PC-3 (cell line): Measurements from ENCODE around the gene FAM107B. TPM values are rescaled to one million over a fixed set of nuclear protein-coding genes. Genes with fewer than 3 reads are reported as not detected.
A peak's percentile ranks its signal among the peaks of the same experiment; 100 is the strongest.

ENCODE experiments used
- ATAC-seq: fragments of 200-7000 bp; cut with Tn5 transposase; 2 replicates; pipeline ENCODE4 v1.9.1; 2020; ENCODE audit warnings: mild to moderate bottlenecking, moderate library complexity
- BruUV-seq: library from RNA; stranded (reverse); fragments of 400-500 nt; replicated peaks from 2 replicates; lab custom pipeline; 2021; lab: Mats Ljungman, UMichigan
- CTCF ChIA-PET: fragments of 300-600 bp; sonication (Branson Sonifier 250); formaldehyde crosslinking; loops from one replicate; lab custom pipeline; 2022; ENCODE audit warnings: antibody characterized with exemption; lab: Charles Lee
- POLR2A ChIA-PET: fragments of 300-600 bp; sonication (Branson Sonifier 250); formaldehyde crosslinking; loops from one replicate; lab custom pipeline; 2022; ENCODE audit warnings: antibody characterized with exemption; ENCODE audit not compliant: unreplicated experiment; lab: Charles Lee
- DNase-seq: peaks from one replicate; pipeline ENCODE4 v3.0.0-alpha.2; 2015
- H2AFZ ChIP-seq: fragments of 300-600 bp; sonication (generic); 2 replicates; pipeline ENCODE4 v1.6.0; 2016; ENCODE audit warnings: antibody characterized with exemption, low read length
- H3F3A ChIP-seq: fragments of 300-600 bp; sonication (generic); one replicate; pipeline ENCODE4 v1.6.0; 2017; ENCODE audit warnings: antibody characterized with exemption, low read length, control low read depth, mild to moderate bottlenecking; ENCODE audit not compliant: unreplicated experiment
- H3K27ac ChIP-seq: fragments of 300-600 bp; sonication (generic); 2 replicates; pipeline ENCODE4 v1.5.1; 2016; ENCODE audit warnings: mild to moderate bottlenecking, low read length
- H3K27me3 ChIP-seq: fragments of 300-600 bp; sonication (generic); 2 replicates; pipeline ENCODE4 v1.6.1; 2016; ENCODE audit warnings: low read length, mixed read lengths
- H3K36me3 ChIP-seq: fragments of 300-600 bp; sonication (generic); 2 replicates; pipeline ENCODE4 v1.6.1; 2016; ENCODE audit warnings: low read depth, mixed run types, low read length, mixed read lengths
- H3K4me1 ChIP-seq: fragments of 300-600 bp; sonication (generic); 2 replicates; pipeline ENCODE4 v1.5.1; 2016; ENCODE audit warnings: low read length; ENCODE audit not compliant: insufficient read depth
- H3K4me2 ChIP-seq: fragments of 300-600 bp; sonication (generic); 2 replicates; pipeline ENCODE4 v1.6.0; 2016; ENCODE audit warnings: low read length
- H3K4me3 ChIP-seq: fragments of 300-600 bp; sonication (generic); 2 replicates; pipeline ENCODE4 v1.5.1; 2016; ENCODE audit warnings: mild to moderate bottlenecking, low read length, mixed read lengths
- H3K79me2 ChIP-seq: fragments of 300-600 bp; sonication (generic); 2 replicates; pipeline ENCODE4 v1.6.1; 2017; ENCODE audit warnings: low read length, mixed read lengths
- H3K9ac ChIP-seq: fragments of 300-600 bp; sonication (generic); 2 replicates; pipeline ENCODE4 v1.6.0; 2016; ENCODE audit warnings: mild to moderate bottlenecking, low read length
- H3K9me2 ChIP-seq: fragments of 300-600 bp; sonication (generic); replicated peaks from 2 replicates; pipeline ENCODE4 v1.6.1; 2016; ENCODE audit warnings: mixed run types, low read length, mixed read lengths
- H3K9me3 ChIP-seq: fragments of 300-600 bp; sonication (generic); 2 replicates; pipeline ENCODE4 v1.6.1; 2016; ENCODE audit warnings: low read length, mixed read lengths
- H4K20me1 ChIP-seq: fragments of 300-600 bp; sonication (generic); 2 replicates; pipeline ENCODE4 v1.6.1; 2016; ENCODE audit warnings: low read length, mixed read lengths
- CTCF ChIP-seq: fragments of 300-600 bp; sonication (generic); conservative IDR thresholded peaks from 2 replicates; pipeline ENCODE4 v1.5.1; 2017; ENCODE audit warnings: antibody characterized with exemption, low read depth, mild to moderate bottlenecking, low read length
- EZH2 ChIP-seq: fragments of 300-600 bp; sonication (generic); IDR thresholded peaks from one replicate; pipeline ENCODE4 v1.6.1; 2017; ENCODE audit warnings: antibody characterized with exemption, mild to moderate bottlenecking, low read length; ENCODE audit not compliant: unreplicated experiment
- EZH2phosphoT487 ChIP-seq: fragments of 300-600 bp; sonication (generic); IDR thresholded peaks from 2 replicates; pipeline ENCODE4 v1.6.1; 2018; ENCODE audit warnings: mild to moderate bottlenecking, antibody characterized with exemption, low read length, borderline replicate concordance
- intact Hi-C: fragments of 100-400 bp; cut with micrococcal nuclease; formaldehyde crosslinking; loops from 2 replicates; pipeline ENCODE4 v1.9.0; 2023
- total RNA-seq: library from RNA; depleted of rRNA; stranded (reverse); fragments of >200 nt; gene quantifications from 2 replicates; pipeline ENCODE4 v1.2.3, GENCODE V29; 2014

FAM107B gene
- total RNA-seq, 1 experiment from 2014 or later: 36.6 TPM

- no peaks in the 10 kb centered on the region for H3K9me2 ChIP-seq
- H3K9ac ChIP-seq: peak overlapping the region; percentile 33; the same call in 1 of the 2 replicates
- H3K4me3 ChIP-seq: no peak overlapping the region
- H3F3A ChIP-seq: peaks cover 3% of the 10 kb centered on the region
- TF ChIP-seq CTCF (no peak), EZH2 (no peak), EZH2phosphoT487 (no peak)
- peak overlapping the region; percentile 50 for H2AFZ ChIP-seq
- no peaks in the 10 kb centered on the region for H3K27me3 ChIP-seq
- ATAC-seq: peak; percentile 66
- ChIA-PET POLR2A (no interaction called here), CTCF (no interaction called here)
- BruUV-seq: no TSS peak
- intact Hi-C loops: loop anchor here (1.0 to 5.0 kb wide), 2 partner anchors 107 to 125 kb away; no protein-coding TSS in a partner anchor
- H3K9me3 ChIP-seq: no peaks in the 10 kb centered on the region
- peaks cover 47% of the 10 kb centered on the region for H3K4me1 ChIP-seq
- no peaks in the 10 kb centered on the region for H3K36me3 ChIP-seq
- H3K4me2 ChIP-seq: peak overlapping the region; percentile 33; the same call in 1 of the 2 replicates
- H4K20me1 ChIP-seq: no peaks in the 10 kb centered on the region
- peak overlapping the region; percentile 92 for H3K27ac ChIP-seq
- peak; percentile 69 for DNase-seq
- no peaks in the 10 kb centered on the region for H3K79me2 ChIP-seq
Observed at GRCh38 chr10:14779001-14779651, 4.4 kb upstream of the FAM107B start.

- Histone ChIP-seq H3K27me3 (no peaks in the 10 kb centered on the region), H3K36me3 (no peaks in the 10 kb centered on the region), H3K4me2 (no peak overlapping the region), H3K9me2 (no peaks in the 10 kb centered on the region), H2AFZ (no peak overlapping the region), H3K79me2 (no peaks in the 10 kb centered on the region), H3K9me3 (no peaks in the 10 kb centered on the region), H3K9ac (no peak overlapping the region), H3F3A (no peaks in the 10 kb centered on the region), H3K4me1 (peaks cover 26% of the 10 kb centered on the region), H3K27ac (no peak overlapping the region), H4K20me1 (no peaks in the 10 kb centered on the region), H3K4me3 (no peak overlapping the region)
- TF ChIP-seq EZH2: no peak
- no peak for TF ChIP-seq EZH2phosphoT487
- no peak for TF ChIP-seq CTCF
- ChIA-PET CTCF (no interaction called here), POLR2A (no interaction called here)
- ATAC-seq (no peak), DNase-seq (no peak)
- BruUV-seq: no TSS peak
- intact Hi-C loops: loop anchor here (5.0 kb wide), 1 partner anchor 104 kb away; no protein-coding TSS in a partner anchor
Observed at GRCh38 chr10:14776546-14776945, 1.8 kb upstream of the FAM107B start.

GRCh38 chr10:14775656-14776055, 959 bp upstream of the FAM107B start:
- POLR2A ChIA-PET: no interaction called here
- no TSS peak for BruUV-seq

More at GRCh38 chr10:14775656-14776055, 959 bp upstream of the FAM107B start:
- Histone ChIP-seq H3K4me1 (peaks cover 25% of the 10 kb centered on the region), H3K4me2 (no peak overlapping the region), H3F3A (no peaks in the 10 kb centered on the region), H3K27ac (no peak overlapping the region), H3K9me2 (no peaks in the 10 kb centered on the region), H3K9me3 (no peaks in the 10 kb centered on the region), H3K36me3 (no peaks in the 10 kb centered on the region), H3K4me3 (no peak overlapping the region), H4K20me1 (no peaks in the 10 kb centered on the region), H3K27me3 (no peaks in the 10 kb centered on the region), H2AFZ (no peak overlapping the region), H3K9ac (no peak overlapping the region), H3K79me2 (no peaks in the 10 kb centered on the region)
- TF ChIP-seq EZH2phosphoT487 (no peak), CTCF (no peak)
- ATAC-seq (no peak), DNase-seq (no peak)
- CTCF ChIA-PET: no interaction called here
- intact Hi-C loops: loop anchor here (5.0 kb wide), 1 partner anchor 103 kb away; no protein-coding TSS in a partner anchor
